GM12878 (cell line): ENCODE results near the gene AARSD1. TPM values are rescaled to one million over a fixed set of nuclear protein-coding genes. Genes with fewer than 3 reads are reported as not detected.
"Not testable (repeated sequence)": the region's sequence is repeated elsewhere in the genome, so short reads cannot be mapped to it uniquely, and the experiment has no call there.

Experiments used
- ATAC-seq: fragments of 200-7000 bp; cut with Tn5 transposase; 3 replicates; pipeline ENCODE4 v1.9.1; 2020; ENCODE audit warnings: mild to moderate bottlenecking, moderate library complexity
- BruUV-seq: library from RNA; stranded (reverse); fragments of 400-500 nt; replicated peaks from 2 replicates; lab custom pipeline; 2021; lab: Mats Ljungman, UMichigan
- CTCF ChIA-PET: fragments of 300-600 bp; sonication (Branson Sonifier 250); formaldehyde crosslinking; extraction: SDS; loops from one replicate; lab custom pipeline; 2021; ENCODE audit warnings: inconsistent platforms; lab: Yijun Ruan, JAX
- POLR2A ChIA-PET: fragments of 350-600 bp; formaldehyde crosslinking; extraction: SDS; loops from one replicate; lab custom pipeline; 2021; ENCODE audit warnings: inconsistent platforms; lab: Charles Lee
- RAD21 ChIA-PET: fragments of 300-600 bp; sonication (Branson Sonifier 250); formaldehyde crosslinking; loops from one replicate; lab custom pipeline; 2023; ENCODE audit warnings: antibody characterized with exemption; ENCODE audit not compliant: unreplicated experiment; lab: Charles Lee
- SMC1A ChIA-PET: fragments of 300-600 bp; sonication (Branson Sonifier 250); formaldehyde crosslinking; loops from one replicate; lab custom pipeline; 2023; ENCODE audit not compliant: unreplicated experiment, uncharacterized antibody; lab: Charles Lee
- DNase-seq: peaks from one replicate; pipeline ENCODE4 v3.0.0-alpha.2; 2011; ENCODE audit warnings: low read depth, low spot score
- FAIRE-seq: peaks from 3 replicates; lab custom pipeline; 2011; peaks lifted over from hg19 to GRCh38; lab: Jason Lieb, UNC
- H2AFZ ChIP-seq: 2 replicates; pipeline ENCODE4 v1.6.0; 2011; ENCODE audit warnings: low read depth, low read length, control low read depth; ENCODE audit not compliant: control insufficient read depth
- H3K27ac ChIP-seq: 2 replicates; pipeline ENCODE4 v1.5.1; 2011; ENCODE audit warnings: control low read depth; ENCODE audit not compliant: control insufficient read depth, insufficient read depth
- H3K27me3 ChIP-seq, 2 experiments: replicated peaks in 1 of 2; 2 replicates each; pipeline versions ENCODE4 v1.6.0 to v1.6.1; 2011; ENCODE audit warnings: low read length in 1 of 2; ENCODE audit not compliant: control insufficient read depth in 2 of 2, insufficient read depth in 2 of 2
- H3K36me3 ChIP-seq, 2 experiments: 2 replicates each; pipeline ENCODE4 v1.5.1; 2011; ENCODE audit warnings: low read length in 1 of 2; ENCODE audit not compliant: control insufficient read depth in 2 of 2, insufficient read depth in 2 of 2
- H3K4me1 ChIP-seq: 2 replicates; pipeline ENCODE4 v1.6.1; 2011; ENCODE audit warnings: mild to moderate bottlenecking, low read length, moderate library complexity, mixed read lengths; ENCODE audit not compliant: control insufficient read depth, insufficient read depth
- H3K4me2 ChIP-seq: 2 replicates; pipeline ENCODE4 v1.6.0; 2011; ENCODE audit warnings: control low read depth; ENCODE audit not compliant: control insufficient read depth, insufficient read depth
- H3K4me3 ChIP-seq: fragments of 200-600 bp; sonication (generic); 2 replicates; pipeline ENCODE4 v1.5.1; 2016
- H3K79me2 ChIP-seq: 2 replicates; pipeline ENCODE4 v1.6.0; 2011; ENCODE audit warnings: low read length; ENCODE audit not compliant: control insufficient read depth, insufficient read depth
- H3K9ac ChIP-seq: 2 replicates; pipeline ENCODE4 v1.8.0; 2011; ENCODE audit warnings: low read length, control low read depth, mixed read lengths; ENCODE audit not compliant: control insufficient read depth, insufficient read depth
- H3K9me3 ChIP-seq: replicated peaks from 3 replicates; pipeline ENCODE4 v1.5.1; 2011; ENCODE audit warnings: mild to moderate bottlenecking, low read length; ENCODE audit not compliant: control insufficient read depth, insufficient read depth
- H4K20me1 ChIP-seq: 2 replicates; pipeline ENCODE4 v1.6.0; 2011; ENCODE audit not compliant: control insufficient read depth, insufficient read depth
- ATF2 ChIP-seq: IDR thresholded peaks from 2 replicates; pipeline ENCODE4 v1.6.1; 2012; ENCODE audit warnings: low read length, inconsistent platforms
- BMI1 ChIP-seq: fragments of 450-650 bp; IDR thresholded peaks from 2 replicates; pipeline ENCODE4 v1.6.1; 2016; ENCODE audit warnings: mild to moderate bottlenecking, moderate library complexity, borderline replicate concordance
- CBFB ChIP-seq: IDR thresholded peaks from 2 replicates; pipeline ENCODE4 v1.6.1; 2016; ENCODE audit warnings: antibody characterized with exemption, low read depth
- GABPA ChIP-seq: IDR thresholded peaks from 2 replicates; pipeline ENCODE4 v1.6.1; 2014; ENCODE audit warnings: antibody characterized with exemption, low read depth, mild to moderate bottlenecking, inconsistent platforms
- MXI1 ChIP-seq: fragments of 150-350 bp; IDR thresholded peaks from 2 replicates; pipeline ENCODE4 v1.6.1; 2011; ENCODE audit warnings: low read depth, mild to moderate bottlenecking, inconsistent platforms, low read length, improper control_type of control experiment
- NBN ChIP-seq: fragments of 450-650 bp; IDR thresholded peaks from 2 replicates; pipeline ENCODE4 v1.6.1; 2016
- NFYB ChIP-seq: IDR thresholded peaks from 2 replicates; pipeline ENCODE4 v1.6.1; 2011; ENCODE audit warnings: low read depth, mild to moderate bottlenecking, low read length, improper control_type of control experiment, moderate library complexity; ENCODE audit not compliant: insufficient read depth
- PKNOX1 ChIP-seq: fragments of 450-650 bp; IDR thresholded peaks from 2 replicates; pipeline ENCODE4 v1.6.1; 2016; ENCODE audit warnings: mild to moderate bottlenecking
- RAD51 ChIP-seq: fragments of 450-650 bp; IDR thresholded peaks from 2 replicates; pipeline ENCODE4 v1.6.1; 2016; ENCODE audit warnings: moderate library complexity, mild to moderate bottlenecking, inconsistent platforms
- SMC3 ChIP-seq: IDR thresholded peaks from 2 replicates; pipeline ENCODE4 v1.6.1; 2011; ENCODE audit warnings: low read length, improper control_type of control experiment, borderline replicate concordance
- SP1 ChIP-seq: IDR thresholded peaks from one replicate; pipeline ENCODE4 v1.6.1; 2011; ENCODE audit warnings: low read depth, low read length
- TBL1XR1 ChIP-seq: IDR thresholded peaks from 2 replicates; pipeline ENCODE4 v1.6.1; 2012; ENCODE audit warnings: low read depth, low read length, improper control_type of control experiment
- ZNF384 ChIP-seq: IDR thresholded peaks from 2 replicates; pipeline ENCODE4 v1.6.1; 2012; ENCODE audit warnings: low read depth, mild to moderate bottlenecking, low read length, improper control_type of control experiment, borderline replicate concordance
- WGBS: methylation state at CpG from one replicate; pipeline ENCODE4 v1.1.6; 2016; ENCODE audit warnings: low lambda C conversion rate; ENCODE audit not compliant: insufficient replicate concordance, insufficient coverage; ENCODE audit errors: missing lambda C conversion rate; 5-methylcytosine and 5-hydroxymethylcytosine counted together
- in situ Hi-C: fragments of 300-500 bp; cut with MboI; formaldehyde crosslinking; loops from 9 replicates; pipeline ENCODE4 v1.14.3; 2018; ENCODE audit warnings: mixed read lengths
- intact Hi-C: fragments of 100-400 bp; cut with micrococcal nuclease; formaldehyde crosslinking; loops from one replicate; pipeline ENCODE4 v1.14.2; 2022; ENCODE audit not compliant: unreplicated experiment
- polyA plus RNA-seq, 11 experiments: library from polyadenylated mRNA; depleted of rRNA in 4 of 11; unstranded in 6 of 11; stranded (reverse) in 5 of 11; fragments of >200 nt; fragmentation: Nextera tagmentation in 4 of 11; fragmentation: Illumina TruSeq in 1 of 11; extraction: Ambion mirVana in 4 of 11; extraction: Trizol in 1 of 11; gene quantifications; 1 replicate in 1 of 11; 2 replicates in 10 of 11; pipeline versions ENCODE4 v1.2.1 to v1.2.3, GENCODE V29; 2011 to 2016; ENCODE audit warnings: inconsistent platforms in 2 of 11, missing spikeins in 2 of 11, low read depth in 1 of 11
- total RNA-seq, 4 experiments: library from RNA; depleted of rRNA in 3 of 4; stranded (reverse); fragments of >200 nt in 3 of 4; fragmentation: Illumina TruSeq in 1 of 4; extraction: Trizol in 1 of 4; gene quantifications; 2 replicates each; pipeline versions ENCODE4 v1.2.1 to v1.2.3, GENCODE V29; 2013 to 2021

AARSD1 gene
- total and polyA plus RNA-seq, 10 of the 15 experiments (the other 5 are each of a cell fraction or from before 2014, with no cell fraction given): 32.2 to 86.2 (median 52.8) TPM

GRCh38 chr17:42924891-42925290 is 39.4 kb downstream of the AARSD1 start:
- CTCF ChIA-PET: no interaction called here
- Histone ChIP-seq H3K36me3 (no peaks in the 10 kb centered on the region), H3K27me3 (no peaks in the 10 kb centered on the region; a peak in 1 of 4 replicates)
- TF ChIP-seq CBFB (no peak), PKNOX1 (no peak), TBL1XR1 (no peak), NBN (no peak), SP1 (no peak), ATF2 (no peak), ZNF384 (no peak), RAD51 (no peak), NFYB (no peak), BMI1 (no peak), SMC3 (no peak), MXI1 (no peak), GABPA (no peak)
- TF ChIP-seq, all 136 proteins: peak for 0
- Histone ChIP-seq H2AFZ (no peak overlapping the region), H3K9me3 (no peaks in the 10 kb centered on the region), H4K20me1 (no peaks in the 10 kb centered on the region), H3K27ac (no peak overlapping the region), H3K9ac (no peak overlapping the region), H3K4me2 (no peak overlapping the region), H3K79me2 (no peaks in the 10 kb centered on the region), H3K4me3 (no peak overlapping the region), H3K4me1 (peaks cover 9% of the 10 kb centered on the region)
- no TSS peak for BruUV-seq
- no peak for FAIRE-seq
- no peak for ATAC-seq
- DNase-seq: no peak
- POLR2A ChIA-PET: no interaction called here
- SMC1A ChIA-PET: interaction anchor here (0.6 kb wide), 1 partner anchor 220 kb away, joined by 4 read pairs; no protein-coding TSS in a partner anchor
- intact Hi-C loops (no loop called here), in situ Hi-C loops (no loop called here)
- RAD21 ChIA-PET: no interaction called here
- WGBS: 18% methylated on average over 5 of the region's 5 CpGs

- WGBS: 32% methylated on average over 7 of the region's 7 CpGs
- ChIA-PET CTCF (interaction anchor here (0.6 kb wide), 1 partner anchor 15 kb away, joined by 3 read pairs; no protein-coding TSS in a partner anchor), SMC1A (interaction anchor here (1.0 kb wide), 1 partner anchor 78 kb away, joined by 3 read pairs; no protein-coding TSS in a partner anchor)
- H3K4me2 ChIP-seq, in situ Hi-C loops, ATAC-seq, H3K79me2 ChIP-seq, H3K9ac ChIP-seq, H3K4me3 ChIP-seq, H3K27me3 ChIP-seq, BruUV-seq, FAIRE-seq, H3K27ac ChIP-seq, H3K4me1 ChIP-seq, POLR2A ChIA-PET, intact Hi-C loops, RAD21 ChIA-PET, H3K9me3 ChIP-seq, H4K20me1 ChIP-seq, DNase-seq, H3K36me3 ChIP-seq, H2AFZ ChIP-seq: not testable (repeated sequence)
Measured at GRCh38 chr17:42923472-42923871, 40.8 kb downstream of the AARSD1 start.
